Ectodermal cell (in vitro differentiated cells): ENCODE data around the gene CACNA1B.
"Not testable (repeated sequence)": the region's sequence is repeated elsewhere in the genome, so short reads cannot be mapped to it uniquely, and the experiment has no call there.

Source experiments
- H3K27ac ChIP-seq: 2 replicates; pipeline ENCODE4 v1.7.0; 2013; ENCODE audit warnings: mild to moderate bottlenecking, low read depth, low read length; ENCODE audit not compliant: insufficient read depth, poor library complexity, severe bottlenecking
- H3K27me3 ChIP-seq: 2 replicates; pipeline ENCODE4 v1.7.0; 2013; ENCODE audit warnings: mild to moderate bottlenecking, low read length; ENCODE audit not compliant: insufficient read depth, control insufficient read depth, poor library complexity, severe bottlenecking
- H3K36me3 ChIP-seq: one replicate; pipeline ENCODE4 v1.7.0; 2013; ENCODE audit warnings: low read length; ENCODE audit not compliant: control insufficient read depth, insufficient read depth
- H3K4me1 ChIP-seq: one replicate; pipeline ENCODE4 v1.7.0; 2013; ENCODE audit warnings: low read length; ENCODE audit not compliant: control insufficient read depth, insufficient read depth
- H3K4me3 ChIP-seq: 2 replicates; pipeline ENCODE4 v1.7.0; 2013; ENCODE audit warnings: low read depth, low read length, control low read depth; ENCODE audit not compliant: insufficient read depth
- H3K9me3 ChIP-seq: 2 replicates; pipeline ENCODE4 v1.7.0; 2013; ENCODE audit warnings: mild to moderate bottlenecking, low read length, moderate library complexity; ENCODE audit not compliant: control insufficient read depth
- WGBS, 2 experiments: methylation state at CpG; one replicate each; pipeline ENCODE4 v1.1.7; 2013; ENCODE audit warnings: missing lambda C conversion rate in 2 of 2; 5-methylcytosine and 5-hydroxymethylcytosine counted together

The CACNA1B gene

DNA sequence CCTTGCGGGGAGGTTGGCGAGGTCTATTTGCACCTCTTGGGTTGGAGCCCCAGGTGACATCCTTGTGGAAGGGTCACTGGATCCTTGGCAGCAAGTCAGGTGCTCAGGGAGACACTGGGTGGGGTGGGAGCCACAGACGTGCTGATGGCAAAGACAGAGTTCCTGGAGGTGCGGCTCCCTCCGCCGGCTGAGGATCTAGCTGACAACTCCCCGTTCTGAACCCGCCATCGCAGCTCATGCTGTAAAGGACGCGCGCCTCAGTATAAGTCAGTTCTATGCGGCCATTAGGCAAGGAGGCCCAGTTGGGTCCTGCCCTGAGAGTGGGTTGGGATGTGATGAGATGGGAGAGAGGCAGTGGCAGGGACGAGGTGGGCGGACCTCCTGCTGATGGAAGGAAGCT, 263.4 kb downstream of the CACNA1B start:
- H3K27me3 ChIP-seq, H3K27ac ChIP-seq, H3K4me3 ChIP-seq, H3K9me3 ChIP-seq, H3K4me1 ChIP-seq, H3K36me3 ChIP-seq: not testable (repeated sequence)
- 84 to 87% methylated on average over 15 of the region's 15 CpGs for WGBS, 2 experiments

DNA sequence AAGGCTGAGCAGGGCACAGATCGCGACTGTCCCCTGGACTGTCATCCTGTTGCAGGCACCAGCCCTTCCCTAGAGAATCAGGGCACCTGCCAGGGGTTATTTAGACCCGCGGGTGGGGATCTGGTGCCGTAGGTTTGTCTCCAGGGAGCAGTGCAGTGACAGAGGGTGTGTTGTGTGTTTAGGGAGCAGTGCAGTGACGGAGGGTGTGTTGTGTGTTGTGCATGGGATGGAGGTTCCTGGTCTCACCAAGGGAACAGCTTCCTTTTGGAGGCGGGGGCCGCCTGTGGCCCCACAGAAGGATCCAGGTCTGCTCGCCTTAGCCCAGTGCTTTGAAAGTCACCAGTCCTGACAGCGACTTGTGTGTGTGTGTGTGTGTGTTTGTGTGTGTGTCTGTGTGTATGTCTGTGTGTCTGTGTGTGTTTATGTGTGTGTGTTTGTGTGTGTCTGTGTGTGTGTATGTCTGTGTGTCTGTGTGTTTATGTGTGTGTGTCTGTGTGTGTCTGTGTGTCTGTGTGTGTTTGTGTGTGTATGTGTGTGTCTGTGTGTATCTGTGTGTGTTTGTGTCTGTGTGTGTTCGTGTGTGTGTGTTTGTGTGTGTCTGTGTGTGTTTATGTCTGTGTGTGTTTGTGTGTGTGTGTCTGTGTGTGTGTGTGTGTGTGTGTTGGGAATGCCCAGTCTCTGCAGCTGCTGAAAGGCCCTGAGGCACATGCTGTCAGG, 265.1 kb downstream of the CACNA1B start:
- not testable (repeated sequence) for H3K4me1 ChIP-seq, H3K4me3 ChIP-seq, H3K27me3 ChIP-seq, H3K36me3 ChIP-seq, H3K27ac ChIP-seq, H3K9me3 ChIP-seq
- WGBS, 2 experiments, result 76 to 80% methylated on average over 11 of the region's 11 CpGs

DNA sequence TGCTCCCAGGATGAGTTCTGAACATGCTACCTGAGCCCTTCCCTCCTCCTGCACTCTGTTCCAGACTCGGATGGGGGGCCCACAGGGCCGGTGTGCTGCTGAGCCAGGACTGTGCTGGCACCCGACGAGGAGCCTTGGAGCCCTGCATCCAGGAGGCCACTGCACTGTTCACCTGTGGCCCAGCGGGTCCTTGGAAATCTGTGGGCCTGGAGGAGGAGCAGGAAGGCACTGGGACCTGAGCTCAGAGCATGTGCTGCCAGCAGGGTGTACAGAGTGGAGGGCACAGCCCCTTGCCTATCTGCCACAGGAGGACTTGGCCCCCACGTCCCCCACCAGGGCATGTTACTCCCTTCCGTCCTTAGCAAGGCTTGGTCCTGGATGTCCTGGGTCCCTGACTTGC, 265.9 kb downstream of the CACNA1B start:
- not testable (repeated sequence) for H3K9me3 ChIP-seq, H3K4me1 ChIP-seq, H3K27me3 ChIP-seq, H3K36me3 ChIP-seq, H3K4me3 ChIP-seq, H3K27ac ChIP-seq
- 77% methylated on average over 7 of the region's 7 CpGs for WGBS, 2 experiments

DNA sequence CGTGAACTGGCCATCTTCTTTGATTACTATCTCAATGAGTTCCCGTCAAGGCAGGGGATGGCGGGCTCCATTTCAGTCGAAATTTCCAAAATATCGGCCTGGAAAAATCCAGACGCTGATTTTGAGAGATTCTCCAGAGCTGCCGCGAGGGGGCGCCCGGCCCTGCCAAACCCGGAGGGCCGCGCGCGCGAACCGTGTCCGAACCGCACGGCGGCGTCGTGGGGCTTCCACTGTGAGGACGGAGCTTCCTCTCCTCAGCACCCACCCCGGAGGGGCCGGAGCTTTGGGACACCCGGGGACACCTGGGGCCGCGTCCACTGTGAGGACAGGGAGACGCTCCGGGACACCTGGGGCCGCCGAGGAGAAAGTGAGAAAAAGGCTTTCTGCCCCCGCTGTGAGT, 270.0 kb downstream of the CACNA1B start:
- H3K4me3 ChIP-seq, H3K9me3 ChIP-seq, H3K4me1 ChIP-seq, H3K27me3 ChIP-seq, H3K36me3 ChIP-seq, H3K27ac ChIP-seq: not testable (repeated sequence)
- no CpG with 5 or more reads among the region's 34 CpGs for WGBS, 2 experiments

DNA sequence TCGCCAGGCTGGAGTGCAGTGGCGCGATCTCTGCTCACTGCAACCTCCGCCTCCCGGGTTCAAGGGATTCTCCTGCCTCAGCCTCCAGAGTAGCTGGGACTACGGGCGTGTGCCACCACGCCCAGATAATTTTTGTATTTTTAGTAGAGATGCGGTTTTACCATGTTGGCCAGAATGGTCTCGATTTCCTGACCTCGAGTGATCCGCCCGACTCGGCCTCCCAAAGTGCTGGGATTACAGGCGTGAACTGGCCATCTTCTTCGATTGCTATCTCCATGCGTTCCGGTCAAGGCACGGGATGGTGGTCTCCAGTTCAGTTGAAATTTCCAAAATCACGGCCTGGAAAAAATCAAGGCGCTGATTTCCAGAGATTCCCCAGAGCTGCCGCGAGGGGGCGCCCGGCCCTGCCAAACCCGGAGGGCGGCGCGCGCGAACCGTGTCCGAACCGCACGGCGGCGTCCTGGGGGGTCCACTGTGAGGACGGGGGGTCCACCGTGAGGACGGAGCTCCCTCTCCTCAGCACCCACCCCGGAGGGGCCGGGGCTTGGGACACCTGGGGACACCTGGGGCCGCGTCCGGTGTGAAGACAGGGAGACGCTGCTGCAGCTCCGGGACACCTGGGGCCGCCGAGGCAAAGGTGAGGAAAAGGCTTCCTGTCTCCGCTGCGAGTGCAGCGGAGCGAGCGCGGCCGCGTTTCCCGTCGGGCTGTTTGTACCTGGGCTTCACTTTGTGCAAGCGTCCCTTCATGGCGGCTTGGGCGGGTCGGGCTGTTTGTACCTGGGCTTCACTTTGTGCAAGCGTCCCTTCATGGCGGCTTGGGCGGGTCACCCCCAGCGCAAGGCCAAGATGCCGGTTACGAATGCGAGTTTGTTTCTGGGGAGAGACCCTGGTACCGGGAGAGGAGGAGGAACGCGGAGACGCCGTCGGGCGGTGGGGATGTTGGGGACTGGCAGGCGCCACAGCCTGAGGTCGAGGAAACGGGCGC, 272.4 kb downstream of the CACNA1B start:
- 74 to 76% methylated on average over 79 to 80 of the region's 81 CpGs for WGBS, 2 experiments
- H3K36me3 ChIP-seq, H3K4me1 ChIP-seq, H3K27me3 ChIP-seq, H3K27ac ChIP-seq, H3K9me3 ChIP-seq: not testable (repeated sequence)
- H3K4me3 ChIP-seq, result peak overlapping the region; percentile 30

DNA sequence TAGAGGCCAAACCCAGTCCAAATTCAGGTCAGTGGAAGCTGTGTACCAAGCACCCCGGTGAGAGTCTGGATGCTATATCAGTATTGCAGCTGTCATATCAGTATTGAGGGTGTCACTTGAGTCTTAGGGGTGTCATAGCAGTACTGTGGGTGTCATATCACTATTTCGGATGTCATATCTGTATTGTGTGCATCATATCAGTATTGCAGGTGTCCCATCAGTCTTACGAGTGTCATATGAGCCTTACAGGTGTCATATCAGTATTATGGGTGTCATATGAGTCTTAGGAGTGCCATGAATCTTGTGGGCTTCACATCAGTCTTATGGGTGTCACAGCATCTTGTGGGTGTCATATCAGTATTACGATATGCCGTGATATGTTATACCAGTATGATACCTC, 278.2 kb downstream of the CACNA1B start:
- not testable (repeated sequence) for H3K4me3 ChIP-seq, H3K4me1 ChIP-seq, H3K36me3 ChIP-seq, H3K27ac ChIP-seq, H3K27me3 ChIP-seq, H3K9me3 ChIP-seq
- WGBS, 2 experiments, result 72 to 74% methylated on average over 5 of the region's 5 CpGs

DNA sequence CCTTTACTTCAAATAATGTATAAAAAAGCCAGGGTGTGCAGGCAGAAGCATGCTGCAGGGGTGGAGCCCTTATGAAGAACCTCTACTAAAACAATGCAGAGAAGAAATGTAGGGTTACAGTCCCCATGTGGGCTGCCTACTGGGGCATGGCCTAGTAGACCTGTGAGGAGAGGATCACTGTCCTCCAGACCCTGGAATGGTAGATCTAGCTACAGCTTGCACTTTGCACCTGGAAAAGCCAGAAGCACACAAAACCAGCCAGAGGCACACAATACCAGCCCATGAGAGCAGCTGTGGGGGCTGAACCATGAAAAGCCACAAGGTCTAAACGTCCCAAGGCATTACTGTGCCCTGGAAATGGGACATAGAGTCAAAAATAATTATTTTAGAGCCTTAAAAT, 289.2 kb downstream of the CACNA1B start:
- not testable (repeated sequence) for H3K4me3 ChIP-seq, H3K4me1 ChIP-seq, H3K27me3 ChIP-seq, H3K36me3 ChIP-seq, H3K9me3 ChIP-seq, H3K27ac ChIP-seq
- WGBS, 2 experiments, result 0% methylated on average over 1 of the region's 1 CpG; no CpG with 5 or more reads in 1 of the 2 experiments
